HL-60 (cell line): ENCODE measurements around the gene BAG5.

ENCODE experiments used
- CTCF ChIP-seq: IDR thresholded peaks from one replicate; pipeline ENCODE4 v1.5.1; 2011; ENCODE audit warnings: low read length, control low read depth, inconsistent platforms; ENCODE audit not compliant: insufficient read depth
- GABPA ChIP-seq: IDR thresholded peaks from 2 replicates; pipeline ENCODE4 v1.6.1; 2012; ENCODE audit warnings: low read depth
- POLR2AphosphoS5 ChIP-seq: IDR thresholded peaks from 2 replicates; pipeline ENCODE4 v1.6.1; 2012; ENCODE audit warnings: low read depth
- REST ChIP-seq: IDR thresholded peaks from 2 replicates; pipeline ENCODE4 v1.6.1; 2012; ENCODE audit warnings: low read depth; ENCODE audit not compliant: insufficient replicate concordance
- SPI1 ChIP-seq: IDR thresholded peaks from 2 replicates; pipeline ENCODE4 v1.6.1; 2012; ENCODE audit warnings: low read depth, mild to moderate bottlenecking, borderline replicate concordance

GRCh38 chr14:103517721-103518421 lies 44.6 kb downstream of the BAG5 start:
- TF ChIP-seq CTCF (no peak), GABPA (no peak), REST (no peak), POLR2AphosphoS5 (no peak), SPI1 (no peak)
